Hematopoietic multipotent progenitor cell treated with erythropoietin and hydrocortisone succinate and interleukin-3 and kit ligand, for 15 days (in vitro differentiated cells): ENCODE data around the gene TNRC6C.
"Not testable (repeated sequence)": the region's sequence is repeated elsewhere in the genome, so short reads cannot be mapped to it uniquely, and the experiment has no call there.

Experiments
- DNase-seq: peaks from one replicate; pipeline ENCODE4 v3.0.0-alpha.2; 2015; ENCODE audit warnings: low spot score

TNRC6C gene

DNA sequence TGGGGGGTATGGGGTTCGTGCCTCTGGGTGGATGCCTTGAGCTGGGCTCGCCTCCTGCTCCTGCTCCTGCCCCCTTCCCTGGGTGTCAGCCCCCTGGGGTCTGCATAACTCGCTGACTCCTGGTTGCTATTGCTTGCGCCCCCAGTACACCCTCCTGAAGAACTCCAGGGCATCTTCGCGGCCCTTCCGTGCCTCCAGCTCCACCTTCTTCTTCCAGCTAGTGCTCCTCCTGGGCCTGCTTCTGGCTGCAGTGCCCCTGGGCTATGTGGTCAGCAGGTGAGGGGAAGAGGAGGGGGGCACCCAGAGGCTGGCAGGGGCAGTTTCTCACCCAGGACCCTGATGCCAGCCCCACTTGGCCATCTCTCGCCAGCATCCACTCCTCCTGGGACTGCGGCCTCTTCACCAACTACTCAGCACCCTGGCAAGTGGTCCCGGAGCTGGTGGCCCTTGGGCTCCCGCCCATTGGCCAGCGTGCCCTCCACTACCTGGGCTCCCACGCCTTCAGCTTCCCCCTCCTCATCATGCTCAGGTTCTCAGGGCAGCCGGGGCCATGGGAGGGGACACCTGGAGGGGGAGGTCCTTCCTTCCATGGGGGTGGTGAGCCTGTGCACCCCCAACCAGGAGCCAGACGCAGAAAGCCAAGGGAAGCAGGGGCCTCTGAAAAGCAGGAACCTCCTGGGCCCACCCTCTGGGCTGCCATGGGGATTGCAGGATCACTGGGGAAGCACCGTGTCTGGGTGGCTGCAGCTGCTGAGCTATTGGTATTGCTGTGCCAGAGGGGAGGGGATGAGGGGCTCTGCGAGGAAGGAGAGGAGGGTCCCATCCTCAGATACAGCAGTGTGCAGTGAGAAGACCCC is 179.9 kb downstream of the TNRC6C start:
- DNase-seq, result no peak

DNA sequence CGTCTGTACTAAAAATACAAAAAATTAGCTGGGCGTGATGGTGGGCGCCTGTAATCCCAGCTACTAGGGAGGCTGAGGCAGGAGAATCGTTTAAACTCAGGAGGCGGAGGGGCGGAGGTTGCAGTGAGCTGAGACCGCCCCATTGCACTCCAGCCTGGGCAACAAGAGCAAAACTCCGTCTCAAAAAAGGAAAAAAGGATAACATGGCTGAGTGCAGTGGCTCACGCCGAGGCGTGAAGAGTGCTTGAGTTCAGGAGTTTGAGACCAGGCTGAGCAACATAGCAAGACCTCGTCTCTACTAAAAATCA is 181.3 kb downstream of the TNRC6C start:
- DNase-seq, result not testable (repeated sequence)

DNA sequence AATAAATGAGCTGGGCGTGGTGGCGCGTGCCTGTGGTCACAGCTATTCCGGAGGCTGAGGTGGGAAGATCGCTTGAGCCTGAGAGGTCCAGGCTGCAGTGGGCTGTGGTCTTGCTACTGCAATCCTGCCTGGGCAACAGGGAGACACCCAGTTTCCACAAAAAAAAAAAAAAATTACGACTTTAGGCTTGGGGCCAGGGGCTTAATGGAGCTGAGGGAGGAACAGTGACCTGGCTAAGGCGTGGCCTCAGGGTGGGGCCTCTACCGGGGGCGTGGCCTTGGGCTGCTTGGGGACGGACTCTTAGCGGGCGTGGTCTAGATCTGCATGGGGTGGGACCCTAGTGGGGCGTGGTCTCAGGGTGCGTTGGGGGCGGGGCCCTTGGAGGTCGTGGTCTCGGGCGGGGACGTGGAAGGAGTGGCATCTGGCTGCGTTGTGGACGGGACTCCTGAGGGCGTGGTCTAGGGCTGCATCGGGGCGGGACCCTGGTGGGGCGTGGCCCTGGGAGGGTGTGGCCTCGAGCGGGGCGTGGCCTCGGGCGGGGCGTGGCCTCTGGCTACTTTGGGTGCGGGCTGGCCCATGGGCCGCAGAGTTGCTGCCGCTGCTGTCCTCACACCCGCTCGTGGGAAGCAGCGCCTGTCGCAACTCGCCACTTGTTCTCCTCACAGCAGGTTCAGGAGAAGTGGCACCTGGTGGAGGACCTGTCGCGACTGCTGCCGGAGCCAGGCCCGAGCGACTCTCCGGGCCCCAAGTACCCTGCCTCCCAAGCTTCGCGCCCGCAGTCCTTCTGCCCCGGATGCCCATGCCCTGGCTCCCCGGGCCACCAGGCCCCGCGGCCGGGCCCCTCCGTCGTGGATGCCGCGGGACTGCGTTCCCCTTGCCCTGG is 181.9 kb downstream of the TNRC6C start:
- DNase-seq, result peak; percentile 98

DNA sequence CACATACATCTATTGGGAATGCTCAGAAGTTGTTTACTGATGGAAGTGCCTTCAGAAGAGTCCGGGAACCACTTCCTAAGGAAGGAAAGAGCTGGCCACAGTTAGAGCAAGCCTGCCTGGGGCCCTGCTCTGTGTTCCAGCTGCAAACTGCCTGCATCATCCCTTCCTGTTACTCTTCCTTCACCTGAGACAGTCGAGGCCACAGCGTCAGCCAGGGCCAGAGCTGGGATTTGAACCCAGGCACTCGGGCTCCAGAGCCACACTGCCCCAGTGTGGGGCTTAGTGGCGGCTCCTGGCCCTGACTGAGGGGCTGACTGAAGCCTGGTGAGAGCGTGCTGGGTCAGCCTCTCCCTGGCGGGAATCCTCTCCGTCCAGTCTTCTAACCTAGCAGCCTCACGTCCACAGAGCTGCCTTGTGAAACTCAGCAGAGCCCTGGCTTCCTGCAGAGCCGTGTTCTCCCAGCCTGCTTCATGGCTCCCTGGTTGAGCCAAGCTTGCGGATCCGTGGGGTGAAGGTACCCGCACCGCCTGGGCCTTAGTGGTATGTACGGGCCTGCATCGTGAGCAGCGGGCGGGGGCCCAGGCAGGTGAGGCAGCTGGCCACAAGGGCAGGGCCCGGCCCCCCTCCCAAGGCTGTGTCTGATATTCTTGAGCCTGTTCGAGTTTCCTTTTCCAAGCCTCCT is 183.1 kb downstream of the TNRC6C start:
- no peak for DNase-seq

DNA sequence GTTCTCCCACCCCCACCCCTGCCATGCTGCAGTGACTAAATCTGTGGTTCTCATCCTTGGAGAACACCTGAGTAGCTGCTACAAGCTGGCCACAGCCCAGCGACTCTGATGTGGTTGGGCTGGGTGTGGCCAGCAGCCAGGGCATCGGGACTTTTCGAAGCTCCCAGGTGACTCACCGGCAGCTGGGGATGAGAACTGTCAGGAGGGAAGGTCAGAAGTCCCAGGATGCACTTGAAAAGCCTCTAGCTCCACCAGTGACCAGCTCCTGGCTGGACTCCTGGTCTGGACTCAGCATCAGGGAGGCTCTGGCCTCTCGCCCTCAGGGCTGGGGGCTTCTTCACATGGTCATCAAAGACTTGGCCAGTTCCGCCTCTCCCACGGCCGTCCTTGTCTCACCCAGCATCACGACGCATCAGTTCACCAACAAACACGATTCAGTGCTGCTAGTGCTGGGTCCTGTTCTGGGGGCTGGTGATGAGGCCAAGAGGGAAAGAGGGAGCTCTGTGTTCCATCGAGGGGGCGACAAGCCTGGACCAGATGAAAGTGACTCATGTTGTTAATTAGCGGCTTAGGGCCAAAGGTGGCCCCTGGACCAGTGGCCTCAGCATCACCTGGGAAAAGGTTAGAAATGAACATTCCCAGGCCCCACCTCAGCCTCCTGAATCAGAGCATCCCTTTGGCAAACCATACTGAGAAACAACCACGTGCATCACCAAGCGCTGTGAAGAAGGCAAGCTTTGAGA is 183.8 kb downstream of the TNRC6C start:
- no peak for DNase-seq

DNA sequence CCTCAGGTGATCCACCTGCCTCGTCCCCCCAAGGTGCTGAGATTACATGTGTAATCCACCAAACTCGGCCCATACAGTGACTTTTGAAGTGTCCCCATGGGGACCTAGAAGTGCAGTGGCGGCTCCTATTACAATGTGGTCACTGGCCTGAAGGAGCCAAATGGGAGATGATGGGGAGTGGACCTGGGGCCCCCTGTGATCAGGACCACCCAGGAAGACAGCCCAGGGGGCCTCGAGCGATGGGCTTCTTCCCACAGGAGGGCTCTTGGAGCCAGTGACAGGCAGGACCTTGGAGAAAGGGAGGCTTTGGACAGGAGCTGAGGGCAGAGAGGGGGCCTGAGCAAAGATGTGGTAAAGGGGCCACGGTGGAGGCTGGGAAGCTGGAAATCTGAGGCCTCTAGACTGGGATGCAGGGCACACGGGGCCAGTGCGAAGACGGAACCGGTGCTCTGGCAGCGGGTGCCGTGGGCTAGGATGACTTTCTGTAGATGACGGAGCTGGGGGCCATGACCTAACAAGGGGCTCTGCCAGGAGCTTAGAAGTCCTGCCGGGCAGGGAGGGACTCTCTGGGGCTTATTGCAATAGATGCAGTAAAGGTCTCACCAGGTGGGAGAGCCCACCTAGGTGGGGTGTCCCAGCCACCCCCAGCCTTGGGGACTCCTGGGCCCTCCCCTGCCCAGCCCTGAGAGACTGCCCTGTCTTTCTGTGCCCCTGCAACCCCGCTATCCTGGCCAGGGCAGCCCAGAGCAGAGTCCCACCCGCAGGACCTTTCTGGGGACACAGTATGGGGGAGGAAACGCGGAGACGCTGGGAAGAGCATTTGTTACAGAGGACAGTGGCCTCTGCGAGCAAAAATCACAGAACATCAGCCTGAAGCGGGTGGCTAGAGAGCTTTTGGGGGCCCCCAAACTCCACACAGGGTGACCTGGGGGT is 185.0 kb downstream of the TNRC6C start:
- DNase-seq, result no peak

DNA sequence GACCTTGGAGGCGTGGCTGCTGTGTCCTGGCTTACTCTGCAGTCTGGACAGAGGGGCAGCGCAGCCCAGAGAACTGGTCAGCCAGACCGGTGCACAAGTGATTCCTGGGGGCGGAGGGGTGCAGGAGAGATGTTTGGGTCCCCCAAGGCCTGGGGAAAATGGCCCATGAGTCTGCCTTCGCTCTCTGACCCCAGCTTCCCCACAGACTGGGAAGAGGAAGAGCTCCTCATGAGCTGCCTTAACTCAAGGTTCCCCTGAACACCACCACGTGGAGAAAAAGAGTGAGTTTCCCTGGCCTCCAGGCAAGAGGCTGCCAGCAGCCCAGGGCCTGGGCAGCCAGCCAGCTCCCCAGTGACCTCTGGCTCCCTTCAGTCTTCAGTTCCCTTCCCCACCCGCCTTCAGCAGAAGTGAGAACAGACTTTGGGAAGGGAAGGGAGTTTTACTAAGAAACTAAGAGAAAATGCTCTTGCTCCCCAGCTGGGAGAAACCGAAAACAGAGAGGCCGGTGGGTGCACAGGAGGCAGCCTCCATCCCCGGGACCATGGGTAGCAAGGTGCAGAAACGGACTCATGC is 185.7 kb downstream of the TNRC6C start:
- peak; percentile 53 for DNase-seq

DNA sequence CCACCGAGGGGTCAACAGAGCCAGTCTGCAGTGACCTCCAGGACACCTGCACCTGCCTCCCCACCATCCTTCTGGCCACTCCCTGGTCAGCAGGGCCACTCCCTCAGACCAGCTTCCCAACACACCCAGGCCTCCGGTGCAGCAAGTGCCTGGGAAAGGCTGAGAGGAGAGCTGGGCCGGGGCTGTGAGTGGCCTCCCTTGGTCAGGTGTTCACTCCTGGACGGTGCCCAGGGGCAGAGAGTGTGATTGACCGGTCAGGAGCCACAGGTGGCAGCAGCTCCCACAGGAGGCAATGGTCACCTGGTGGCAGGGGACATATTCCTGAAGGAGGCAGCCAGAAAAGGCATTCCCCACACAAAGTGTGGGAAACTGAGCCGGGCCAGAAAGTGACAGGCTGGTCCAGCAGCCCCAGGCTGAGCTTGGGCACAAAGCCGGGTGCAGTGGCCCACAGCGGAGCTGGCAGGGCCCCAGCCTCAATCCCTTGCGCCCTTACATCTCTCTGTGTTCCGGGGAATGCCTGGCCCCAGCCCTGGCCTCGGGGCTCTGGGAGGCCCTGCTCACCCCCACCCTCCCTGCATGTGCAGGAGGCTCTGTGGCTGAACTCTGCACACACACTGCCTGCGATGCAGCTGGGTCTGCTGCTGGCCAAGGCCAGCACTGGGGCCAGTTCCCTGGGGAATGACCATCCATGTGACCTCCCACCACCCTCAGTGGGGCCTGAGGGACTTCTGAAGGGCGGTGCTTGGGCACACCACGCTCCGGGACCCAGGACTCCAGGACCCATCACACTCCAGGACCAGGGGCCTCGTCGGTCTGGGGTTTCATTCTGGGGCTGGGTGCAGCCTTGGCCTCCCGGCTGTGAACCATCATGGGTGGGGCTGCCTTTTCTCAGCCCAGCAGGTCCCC is 186.5 kb downstream of the TNRC6C start:
- no peak for DNase-seq

DNA sequence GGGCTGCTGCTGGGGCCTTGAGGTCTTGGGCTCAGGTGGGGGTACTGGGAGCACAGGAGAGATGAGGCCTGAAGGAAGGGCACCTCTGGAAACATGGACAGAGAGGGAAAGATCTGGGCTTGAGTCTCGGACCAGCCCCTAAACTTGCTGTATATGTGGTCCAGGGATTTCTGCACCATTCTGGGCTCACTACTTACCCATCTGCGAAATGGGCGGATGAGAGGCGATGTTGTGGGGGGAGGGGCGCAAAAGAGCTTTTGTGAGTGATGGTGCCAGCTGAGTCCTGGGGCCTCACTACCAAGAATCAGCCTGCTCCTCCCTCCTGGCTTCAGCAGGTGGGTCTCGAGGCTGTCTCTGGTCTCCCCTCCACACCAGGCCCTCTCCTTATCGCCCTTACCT is 188.0 kb downstream of the TNRC6C start:
- peak; percentile 28 for DNase-seq

DNA sequence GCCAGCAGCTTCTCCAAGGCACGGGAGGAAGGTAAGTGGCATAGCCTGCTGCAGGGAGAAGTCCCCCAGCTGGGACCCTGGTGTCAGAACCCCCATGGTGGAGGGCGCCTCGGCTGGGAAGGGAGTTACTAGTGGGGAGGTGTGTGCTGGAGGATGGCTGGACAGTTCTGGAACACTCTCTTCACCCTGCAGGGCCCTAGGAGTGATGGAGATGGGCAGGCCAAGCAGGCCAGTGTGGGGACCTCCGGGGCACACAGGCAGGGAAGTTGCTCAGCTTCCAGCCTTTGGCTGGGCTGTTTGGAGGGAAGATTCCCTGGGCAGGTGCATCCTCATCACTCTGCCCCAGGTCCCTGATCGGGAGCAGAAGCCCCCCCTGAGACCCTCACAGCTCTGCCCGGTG is 188.4 kb downstream of the TNRC6C start:
- DNase-seq, result no peak

DNA sequence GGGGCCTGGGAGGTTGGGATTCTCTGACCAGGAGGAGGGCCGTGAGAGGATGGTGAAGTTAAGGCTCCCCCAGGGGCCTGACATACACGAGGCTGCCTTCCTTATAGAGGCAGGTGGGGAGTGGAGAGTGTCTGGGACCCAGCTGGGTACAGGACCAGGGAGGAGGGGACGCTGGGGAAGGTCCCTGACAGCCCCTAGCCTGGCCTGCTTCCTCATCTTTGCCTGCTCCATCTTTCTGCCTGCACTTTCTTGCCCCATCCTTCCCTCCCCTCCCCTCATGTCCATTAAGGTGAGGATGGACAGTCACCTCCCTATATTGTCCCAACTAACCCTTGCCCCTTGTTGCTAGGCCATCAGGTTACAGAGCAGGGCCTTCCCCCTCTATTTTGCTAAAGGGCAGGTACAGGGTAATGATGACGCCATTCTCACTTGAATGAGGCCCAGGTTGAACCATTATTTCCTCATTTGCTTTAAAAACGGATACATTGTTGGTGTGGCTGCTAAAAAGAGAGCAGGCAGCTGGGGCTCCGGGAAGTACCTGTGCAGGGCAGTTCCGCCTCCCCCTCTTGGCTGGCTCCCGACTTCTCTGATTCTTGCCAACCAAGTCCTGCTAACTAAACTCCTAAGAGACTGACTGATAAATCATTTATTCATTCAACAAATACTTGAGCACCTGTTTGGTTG is 189.0 kb downstream of the TNRC6C start:
- DNase-seq, result no peak

DNA sequence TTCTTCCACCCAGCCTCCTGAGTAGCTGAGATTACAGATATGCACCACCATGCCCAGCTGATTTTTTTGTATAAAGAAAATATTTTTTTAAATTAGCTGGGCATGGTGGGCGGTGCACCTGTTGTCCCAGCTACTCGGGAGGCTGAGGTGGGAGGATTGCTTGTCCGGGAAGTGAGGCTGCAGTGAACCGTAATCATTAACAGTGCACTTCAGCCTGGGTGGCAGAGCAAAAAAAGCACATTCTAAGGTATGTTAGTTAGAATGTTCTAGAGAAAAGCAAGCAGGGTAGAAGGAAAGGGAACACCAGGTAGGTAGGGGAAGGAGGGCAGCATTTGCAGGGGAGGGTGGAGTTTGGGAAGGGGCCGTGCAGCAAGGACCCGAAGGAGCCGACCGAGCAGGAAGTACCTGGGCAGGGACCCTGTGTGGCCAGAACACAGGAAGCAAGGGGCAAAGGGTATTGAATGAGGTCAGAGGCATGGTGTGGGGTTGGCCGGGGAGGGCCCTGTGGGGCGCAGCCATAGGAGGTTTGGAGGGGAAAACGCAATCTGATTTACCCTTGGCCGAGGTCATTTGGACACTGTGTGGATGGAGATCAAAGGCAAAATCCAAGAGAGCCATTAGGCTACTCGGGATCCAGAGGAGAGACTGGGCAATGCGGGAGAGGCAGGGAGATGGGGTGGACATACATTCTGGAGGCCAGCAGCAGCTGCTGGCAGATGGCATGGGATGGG is 189.9 kb downstream of the TNRC6C start:
- no peak for DNase-seq

DNA sequence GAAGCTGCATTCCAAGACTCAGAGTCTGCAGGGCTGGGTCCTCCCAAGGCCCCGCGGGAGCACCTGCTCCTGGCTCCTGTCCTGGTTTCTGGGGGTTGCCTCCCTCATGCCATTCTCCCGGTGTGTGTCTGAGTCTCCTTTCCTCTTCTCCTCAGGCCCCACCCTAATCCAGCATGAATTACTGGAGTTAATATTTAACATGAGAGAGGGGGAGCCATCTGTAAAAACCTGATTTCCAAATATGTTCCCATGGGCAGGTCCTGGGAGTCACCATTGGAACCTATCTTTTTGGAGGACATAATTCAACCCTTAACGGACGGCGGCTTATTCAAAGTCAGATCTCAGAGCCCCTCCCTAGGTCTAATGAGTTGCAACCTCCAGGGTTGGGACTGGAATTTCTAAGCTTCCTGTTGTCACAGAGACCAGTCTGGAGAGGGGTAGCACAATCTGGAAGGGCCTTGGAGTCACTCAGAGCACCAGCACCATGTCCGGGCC is 193.1 kb downstream of the TNRC6C start:
- no peak for DNase-seq

DNA sequence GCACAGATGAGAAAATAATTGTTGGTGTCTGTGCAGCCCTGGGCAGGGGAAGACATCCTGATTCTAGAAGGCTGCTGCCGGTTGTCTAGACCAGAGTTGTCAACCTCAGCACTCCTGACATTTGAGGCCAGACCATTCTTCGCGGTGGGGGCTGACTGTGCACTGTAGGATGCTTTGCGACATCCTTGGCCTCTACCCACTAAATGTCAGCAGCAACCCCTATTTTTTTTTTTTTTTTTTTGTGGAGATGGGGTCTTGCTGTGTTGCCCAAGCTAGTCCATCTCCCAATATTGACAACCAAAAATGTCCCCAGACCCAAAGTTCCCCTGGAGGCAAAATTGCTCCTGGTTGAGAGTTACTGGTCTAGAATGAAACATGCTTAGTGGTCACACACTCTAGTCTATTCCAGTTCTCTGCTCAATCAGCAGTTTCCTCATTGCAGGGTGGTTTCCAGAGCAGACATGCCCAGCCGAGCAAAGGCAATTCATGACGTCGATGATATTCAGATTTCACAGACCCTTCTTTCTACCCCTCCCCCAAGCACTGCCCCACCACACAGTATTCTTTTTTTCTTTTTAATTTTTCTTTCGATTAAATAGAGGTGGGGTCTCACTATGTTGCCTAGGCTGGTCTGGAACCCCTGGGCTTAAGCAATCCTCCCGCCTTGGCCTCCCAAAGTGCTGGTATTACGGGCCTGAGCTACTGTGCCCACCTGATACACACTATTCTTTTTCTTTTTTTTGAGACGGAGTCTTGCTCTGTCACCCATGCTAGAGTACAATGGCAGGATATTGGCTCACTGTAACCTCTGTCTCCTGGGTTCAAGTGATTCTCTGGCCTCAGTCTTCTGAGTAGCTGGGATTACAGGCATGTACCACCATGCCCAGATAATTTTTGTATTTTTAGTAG is 196.7 kb downstream of the TNRC6C start:
- no peak for DNase-seq
